SHP77 (cell line): ENCODE results near the gene KIAA0513.
A peak's percentile ranks its signal among the peaks of the same experiment; 100 is the strongest.

Experiments
- DNase-seq, 2 experiments: peaks; one replicate each; lab custom pipeline; 2025; lab: John Stamatoyannopoulos, UW

The KIAA0513 gene

GRCh38 chr16:85072076-85072860 lies 44.7 kb downstream of the KIAA0513 start:
- no peak for DNase-seq

- DNase-seq = no peak
These were observed 45.4 kb downstream of the KIAA0513 start for GRCh38 chr16:85072947-85073346.

- DNase-seq = no peak
These were observed 46.8 kb downstream of the KIAA0513 start for GRCh38 chr16:85074225-85074914.

GRCh38 chr16:85075236-85075924 lies 47.8 kb downstream of the KIAA0513 start:
- no peak for DNase-seq

DNA sequence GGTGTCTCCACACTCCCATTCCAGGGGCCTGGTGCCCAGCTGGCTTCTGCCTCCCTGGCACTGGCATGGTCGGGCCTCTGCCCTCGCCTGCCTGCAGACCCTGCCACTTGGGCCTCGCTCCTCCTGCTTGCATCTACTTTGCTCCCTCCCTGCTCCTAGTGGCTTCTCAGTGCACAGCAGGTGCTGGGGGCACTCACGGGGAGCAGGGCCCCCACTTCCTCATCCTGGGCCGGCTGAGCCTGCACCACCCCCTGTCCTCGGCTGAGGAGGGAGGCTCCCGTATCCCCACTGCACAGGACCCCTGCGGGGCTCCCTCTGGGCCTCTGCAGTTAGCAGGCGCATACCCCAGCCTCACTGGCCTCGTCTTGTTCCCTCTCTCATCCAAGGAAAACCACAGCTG lies 49.4 kb downstream of the KIAA0513 start:
- DNase-seq = no peak

- no peak for DNase-seq
These were observed 50.1 kb downstream of the KIAA0513 start for GRCh38 chr16:85077576-85078125.

- no peak for DNase-seq
These were observed 50.6 kb downstream of the KIAA0513 start for GRCh38 chr16:85078226-85078625.

DNA sequence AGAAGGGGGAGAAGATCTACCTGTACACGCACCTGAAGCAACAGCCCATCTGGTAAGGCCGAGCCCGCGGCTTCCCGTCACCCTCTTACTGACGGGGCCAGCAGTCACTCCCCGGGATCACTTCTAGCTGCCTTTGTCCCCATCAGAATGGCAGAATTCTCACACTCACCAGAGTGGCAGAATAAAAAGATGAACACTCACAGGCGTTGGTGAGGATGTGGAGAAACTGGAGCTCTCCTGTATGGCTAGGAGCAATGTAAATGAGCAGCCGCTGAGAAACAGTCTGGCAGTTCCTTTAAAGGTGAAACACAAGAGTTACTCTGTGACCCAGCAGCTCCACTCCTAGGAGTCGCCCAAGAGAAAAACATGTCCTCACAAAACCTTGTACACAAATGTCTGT lies 51.4 kb downstream of the KIAA0513 start:
- no peak for DNase-seq

- DNase-seq = no peak
These were observed 52.4 kb downstream of the KIAA0513 start for GRCh38 chr16:85079785-85080570.

- DNase-seq = no peak
These were observed 53.4 kb downstream of the KIAA0513 start for GRCh38 chr16:85081038-85081437.

DNA sequence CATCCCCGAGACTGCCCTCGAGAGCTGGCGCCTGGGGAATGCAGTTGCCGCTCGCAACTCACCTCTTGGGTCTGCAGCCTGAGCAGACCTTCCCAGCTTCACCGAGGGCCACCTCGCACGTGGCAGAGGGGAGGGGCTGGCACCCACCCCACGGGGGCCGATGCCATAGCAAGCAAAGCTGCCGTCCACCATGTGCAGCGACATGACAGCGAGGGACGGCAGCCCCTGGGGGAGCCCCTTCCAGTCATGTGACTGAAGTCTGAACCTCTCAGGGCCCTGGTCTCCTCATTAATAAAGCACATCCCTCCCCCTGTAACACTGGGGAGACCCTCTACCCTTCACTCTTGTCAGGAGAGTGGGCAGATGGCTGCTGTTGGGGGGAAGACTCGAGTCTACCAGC lies 54.2 kb downstream of the KIAA0513 start:
- DNase-seq = no peak

DNA sequence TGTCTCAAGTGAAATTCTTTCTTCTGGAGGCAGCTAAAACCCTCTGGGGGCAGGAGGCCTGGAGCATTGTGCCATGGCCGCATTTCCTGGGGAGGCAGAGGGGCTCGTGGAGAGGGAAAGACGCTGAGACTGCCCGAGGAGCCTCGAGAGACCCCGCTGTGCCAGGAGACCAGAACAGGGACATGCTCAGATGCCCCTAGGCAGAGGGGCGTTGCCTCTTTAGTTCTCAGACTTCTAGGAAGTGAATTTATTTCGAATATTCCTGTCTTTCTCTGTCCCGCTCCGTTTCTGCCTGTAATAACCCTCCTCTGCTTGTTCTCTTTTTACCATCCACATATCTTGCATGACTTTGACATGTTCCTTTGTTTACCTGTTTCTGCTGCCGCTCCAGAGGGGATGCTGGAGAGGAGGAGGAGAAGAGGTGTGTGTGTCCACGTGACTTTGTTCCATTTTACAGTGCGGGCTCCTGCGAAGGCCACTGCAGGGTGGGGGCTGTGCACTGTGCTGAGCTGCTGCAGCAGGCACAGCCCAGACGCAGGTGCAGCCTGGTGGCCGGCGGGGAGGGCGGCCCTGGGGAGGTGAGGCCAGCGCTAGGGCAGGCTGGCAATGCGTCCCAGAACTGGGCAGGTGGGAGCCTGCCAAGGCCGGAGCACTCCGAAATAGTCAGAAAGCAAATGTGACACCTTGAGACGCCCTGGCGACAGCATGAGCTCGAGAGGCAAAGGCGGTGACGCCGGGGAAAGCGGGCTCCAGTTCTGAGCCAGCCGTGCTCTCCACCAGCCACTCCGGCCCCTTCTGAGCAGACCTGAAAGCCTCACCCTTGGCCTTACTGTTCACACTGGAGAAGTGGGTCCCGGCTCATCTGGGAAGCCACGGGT lies 54.8 kb downstream of the KIAA0513 start:
- no peak for DNase-seq

DNA sequence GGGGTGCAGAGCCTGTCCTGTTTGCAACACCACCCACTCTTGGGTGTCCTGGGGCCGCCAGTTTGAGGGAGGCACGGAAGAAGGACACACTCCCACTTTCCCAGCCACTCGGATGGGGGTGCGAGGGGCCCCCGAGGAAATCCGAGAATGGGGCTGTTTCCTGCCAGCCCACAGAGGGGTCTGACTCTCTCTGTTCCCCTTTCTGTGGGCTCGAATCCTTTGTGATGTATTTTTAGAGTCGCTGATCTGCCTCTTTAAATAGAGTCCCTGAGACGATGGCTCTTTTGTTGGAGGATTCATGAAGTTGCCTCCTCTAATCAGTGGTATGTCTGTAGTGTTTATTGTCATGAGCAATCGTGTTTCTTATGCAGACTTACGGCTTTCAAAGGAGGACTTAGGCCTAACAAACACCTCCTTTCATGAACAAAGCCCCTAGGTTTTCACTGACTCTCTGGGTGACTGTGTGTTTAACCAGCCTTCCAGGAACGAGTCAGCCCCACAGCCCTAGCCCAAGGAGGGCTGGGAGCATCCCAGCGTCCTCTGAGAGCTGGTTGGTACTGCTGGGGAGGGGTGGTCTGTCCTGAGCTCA lies 55.5 kb downstream of the KIAA0513 start:
- DNase-seq = no peak

DNA sequence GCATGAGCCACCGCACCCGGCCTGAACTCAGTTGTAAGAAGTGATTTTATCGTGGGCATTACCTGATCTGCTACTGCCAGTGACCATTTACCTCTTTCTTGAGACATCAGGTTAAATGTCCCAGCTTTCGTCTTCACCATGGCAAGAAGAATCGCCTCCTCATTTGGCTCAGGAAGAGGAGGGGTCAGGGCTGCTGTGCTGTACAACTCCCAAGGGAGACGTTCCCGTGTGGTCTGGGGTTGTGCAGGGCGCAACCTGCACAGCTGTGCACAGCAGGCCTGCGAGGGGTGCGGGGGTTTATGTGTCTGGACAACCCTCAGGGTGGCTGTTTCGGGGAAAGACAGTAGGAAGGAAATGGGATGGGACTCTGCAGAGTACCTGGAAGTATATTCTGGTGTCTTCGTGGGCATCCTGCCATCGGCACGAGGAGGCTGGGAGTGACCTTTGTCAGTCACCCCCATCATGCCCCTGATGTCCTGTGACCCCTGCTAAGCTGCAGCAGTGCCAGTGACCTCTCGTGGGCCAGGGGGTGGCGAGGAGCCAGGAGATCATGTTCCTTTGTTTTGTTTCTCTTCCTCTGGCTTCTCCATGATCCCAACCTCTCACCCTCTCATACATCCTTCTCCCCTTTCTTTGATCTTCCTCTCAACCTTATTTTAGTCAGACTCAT lies 57.4 kb downstream of the KIAA0513 start:
- DNase-seq = no peak

- DNase-seq = no peak
These were observed 58.1 kb downstream of the KIAA0513 start for GRCh38 chr16:85085721-85086120.

- DNase-seq = peak; percentile 48 to 71
These were observed 59.0 kb downstream of the KIAA0513 start for GRCh38 chr16:85086347-85087291.

DNA sequence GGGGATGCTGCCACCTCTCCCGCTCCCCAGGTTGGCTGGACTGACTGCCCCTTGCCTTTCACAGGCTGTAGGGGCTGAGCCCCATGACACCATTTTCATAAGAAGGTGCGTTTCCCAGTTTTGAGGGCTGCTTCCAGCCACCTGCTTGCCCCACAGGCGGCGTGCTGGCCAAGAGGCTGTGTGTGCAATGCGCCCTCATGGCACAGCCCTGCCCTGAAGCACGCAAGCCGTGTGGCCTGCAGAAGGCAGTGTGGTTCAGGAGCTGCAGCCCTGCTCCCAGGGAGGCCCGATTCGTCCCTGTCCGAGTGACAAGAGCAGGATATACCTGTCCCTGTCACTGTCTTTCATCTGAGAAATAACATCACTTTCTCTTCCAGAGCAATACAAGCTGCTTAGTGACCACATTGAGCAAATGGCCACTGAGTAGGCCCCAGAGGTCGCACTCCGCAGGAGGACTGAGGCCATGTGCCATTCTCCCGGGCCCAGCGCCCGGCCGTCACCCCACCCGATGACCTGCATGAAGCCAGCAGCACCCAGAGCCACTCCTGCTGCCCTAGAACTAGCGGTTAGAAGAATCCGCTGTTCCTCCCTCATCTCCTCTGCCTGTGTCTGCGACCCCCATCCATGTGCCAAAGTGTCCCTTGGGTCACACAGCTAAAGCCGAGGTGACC lies 60.4 kb downstream of the KIAA0513 start:
- DNase-seq = no peak

GRCh38 chr16:85088570-85089199 lies 61.1 kb downstream of the KIAA0513 start:
- no peak for DNase-seq
